Measurements from ENCODE around the gene ZNF441.

The ZNF441 gene

DNA sequence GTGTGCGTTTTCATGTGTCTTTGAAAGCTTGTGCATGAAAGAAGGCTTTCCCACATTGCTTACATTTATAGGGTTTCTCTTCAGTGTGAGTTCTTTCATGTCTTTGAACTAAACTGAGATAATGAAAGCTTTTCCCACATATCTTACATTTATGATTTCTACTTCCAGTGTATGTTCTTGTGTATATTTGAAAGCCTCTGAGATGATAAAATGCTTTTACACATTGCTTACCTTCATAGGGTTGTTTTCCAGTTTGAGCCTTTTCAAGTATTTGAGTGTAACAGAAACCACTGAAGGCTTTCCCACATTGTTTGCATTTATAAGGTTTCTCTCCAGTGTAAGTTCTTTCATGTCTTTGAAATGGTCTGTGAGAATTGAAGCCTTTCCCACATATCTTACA lies 9.8 kb upstream of the ZNF441 start:
- no peaks in the 10 kb centered on the region for H3K27me3 ChIP-seq (ENCODE audit: insufficient read depth, low read length, poor library complexity)
- H3K27ac ChIP-seq (ENCODE audit: low read length) = no peak overlapping the region
- DNase-seq = no peak
- no peak overlapping the region for H3K4me2 ChIP-seq (ENCODE audit: insufficient read depth, low read length)
- H3K36me3 ChIP-seq (ENCODE audit: insufficient read depth, low read length) = no peaks in the 10 kb centered on the region
- H2AFZ ChIP-seq (ENCODE audit: low read depth, low read length) = no peak overlapping the region
- no peaks in the 10 kb centered on the region for H4K20me1 ChIP-seq (ENCODE audit: insufficient read depth, low read length)
- H3K79me2 ChIP-seq (ENCODE audit: insufficient read depth, low read length) = no peaks in the 10 kb centered on the region
- TF ChIP-seq, protein P1, sequence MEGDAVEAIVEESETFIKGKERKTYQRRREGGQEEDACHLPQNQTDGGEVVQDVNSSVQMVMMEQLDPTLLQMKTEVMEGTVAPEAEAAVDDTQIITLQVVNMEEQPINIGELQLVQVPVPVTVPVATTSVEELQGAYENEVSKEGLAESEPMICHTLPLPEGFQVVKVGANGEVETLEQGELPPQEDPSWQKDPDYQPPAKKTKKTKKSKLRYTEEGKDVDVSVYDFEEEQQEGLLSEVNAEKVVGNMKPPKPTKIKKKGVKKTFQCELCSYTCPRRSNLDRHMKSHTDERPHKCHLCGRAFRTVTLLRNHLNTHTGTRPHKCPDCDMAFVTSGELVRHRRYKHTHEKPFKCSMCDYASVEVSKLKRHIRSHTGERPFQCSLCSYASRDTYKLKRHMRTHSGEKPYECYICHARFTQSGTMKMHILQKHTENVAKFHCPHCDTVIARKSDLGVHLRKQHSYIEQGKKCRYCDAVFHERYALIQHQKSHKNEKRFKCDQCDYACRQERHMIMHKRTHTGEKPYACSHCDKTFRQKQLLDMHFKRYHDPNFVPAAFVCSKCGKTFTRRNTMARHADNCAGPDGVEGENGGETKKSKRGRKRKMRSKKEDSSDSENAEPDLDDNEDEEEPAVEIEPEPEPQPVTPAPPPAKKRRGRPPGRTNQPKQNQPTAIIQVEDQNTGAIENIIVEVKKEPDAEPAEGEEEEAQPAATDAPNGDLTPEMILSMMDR (IDR thresholded peaks at IDR 0.05; ENCODE audit: borderline replicate concordance, extremely low read depth, low read length, poor library complexity, severe bottlenecking) = no peak
- TF ChIP-seq EZH2 (IDR thresholded peaks at IDR 0.05; ENCODE audit: borderline replicate concordance, low read depth, low read length, severe bottlenecking) = no peak
- no peaks in the 10 kb centered on the region for H3K9me3 ChIP-seq (ENCODE audit: insufficient read depth, low read length, severe bottlenecking)
- no peak overlapping the region for H3K4me3 ChIP-seq (ENCODE audit: low read depth in 1 of 2, low read length in 2 of 2)
- H3K4me1 ChIP-seq (ENCODE audit: insufficient read depth, low read length) = no peaks in the 10 kb centered on the region
- no peak for ATAC-seq (ENCODE audit: insufficient read depth, low read depth)
- no peak overlapping the region for H3K9ac ChIP-seq (ENCODE audit: low read depth, low read length)

DNA sequence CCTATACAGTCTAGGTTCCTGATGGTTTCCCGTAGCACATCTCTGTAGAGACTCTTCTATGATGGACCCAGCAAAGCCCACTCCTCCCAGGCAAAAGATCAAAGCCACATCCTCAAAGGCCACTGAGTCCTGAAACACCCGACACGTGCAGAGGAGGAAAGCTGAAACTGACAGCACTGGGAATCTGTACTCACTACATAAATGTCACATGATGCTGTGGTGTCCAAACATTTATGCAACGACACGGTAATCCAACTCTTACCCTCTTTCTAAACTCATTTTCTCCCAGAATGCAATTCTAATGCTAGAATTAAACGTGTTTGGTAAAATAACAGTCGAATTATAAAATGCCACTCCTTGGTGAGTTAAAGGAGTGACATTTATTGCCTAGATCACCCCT lies 7.0 kb upstream of the ZNF441 start:
- H3K4me2 ChIP-seq (ENCODE audit: insufficient read depth, low read length) = no peak overlapping the region
- H3K9me3 ChIP-seq (ENCODE audit: insufficient read depth, low read length, severe bottlenecking) = no peaks in the 10 kb centered on the region
- no peak overlapping the region for H3K9ac ChIP-seq (ENCODE audit: low read depth, low read length)
- DNase-seq (no peak), ATAC-seq (ENCODE audit: insufficient read depth, low read depth) (no peak)
- TF ChIP-seq, protein P1 (IDR thresholded peaks at IDR 0.05; ENCODE audit: borderline replicate concordance, extremely low read depth, low read length, poor library complexity, severe bottlenecking) = no peak
- no peak for TF ChIP-seq EZH2 (IDR thresholded peaks at IDR 0.05; ENCODE audit: borderline replicate concordance, low read depth, low read length, severe bottlenecking)
- no peak overlapping the region for H2AFZ ChIP-seq (ENCODE audit: low read depth, low read length)
- no peaks in the 10 kb centered on the region for H3K79me2 ChIP-seq (ENCODE audit: insufficient read depth, low read length)
- H4K20me1 ChIP-seq (ENCODE audit: insufficient read depth, low read length) = no peaks in the 10 kb centered on the region
- no peaks in the 10 kb centered on the region for H3K36me3 ChIP-seq (ENCODE audit: insufficient read depth, low read length)
- H3K27me3 ChIP-seq (ENCODE audit: insufficient read depth, low read length, poor library complexity) = no peaks in the 10 kb centered on the region
- no peaks in the 10 kb centered on the region for H3K4me1 ChIP-seq (ENCODE audit: insufficient read depth, low read length)
- H3K27ac ChIP-seq (ENCODE audit: low read length) = no peak overlapping the region
- no peak overlapping the region for H3K4me3 ChIP-seq (ENCODE audit: low read depth in 1 of 2, low read length in 2 of 2)

DNA sequence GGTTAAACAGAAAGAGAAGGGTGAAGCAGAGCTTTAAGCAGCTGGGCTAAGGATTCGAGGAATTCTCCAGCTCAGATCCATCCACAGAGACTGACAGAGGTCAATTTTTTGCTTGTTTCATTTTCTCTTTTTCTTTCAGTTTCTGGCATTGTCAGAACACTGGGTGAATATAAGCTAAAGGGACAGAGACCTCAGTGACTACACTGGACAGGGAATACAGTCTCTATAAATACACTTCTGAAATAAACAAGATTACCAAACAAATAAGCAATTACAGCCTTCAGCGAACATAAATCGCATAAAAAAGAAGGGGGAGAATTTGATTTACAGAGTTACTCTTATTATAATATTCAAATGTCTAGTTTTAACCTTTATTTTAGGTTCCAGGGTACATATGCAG lies 3.7 kb upstream of the ZNF441 start:
- no peak overlapping the region for H3K4me2 ChIP-seq (ENCODE audit: insufficient read depth, low read length)
- H3K79me2 ChIP-seq (ENCODE audit: insufficient read depth, low read length) = peaks cover 8% of the 10 kb centered on the region
- H3K9ac ChIP-seq (ENCODE audit: low read depth, low read length) = no peak overlapping the region
- ATAC-seq (ENCODE audit: insufficient read depth, low read depth) = no peak
- H2AFZ ChIP-seq (ENCODE audit: low read depth, low read length) = no peak overlapping the region
- H4K20me1 ChIP-seq (ENCODE audit: insufficient read depth, low read length) = no peaks in the 10 kb centered on the region
- DNase-seq = no peak
- no peaks in the 10 kb centered on the region; the same call in 1 of the 2 replicates for H3K36me3 ChIP-seq (ENCODE audit: insufficient read depth, low read length)
- peaks cover 16% of the 10 kb centered on the region for H3K4me1 ChIP-seq (ENCODE audit: insufficient read depth, low read length)
- no peaks in the 10 kb centered on the region for H3K27me3 ChIP-seq (ENCODE audit: insufficient read depth, low read length, poor library complexity)
- TF ChIP-seq, protein P1 (IDR thresholded peaks at IDR 0.05; ENCODE audit: borderline replicate concordance, extremely low read depth, low read length, poor library complexity, severe bottlenecking) = no peak
- TF ChIP-seq EZH2 (IDR thresholded peaks at IDR 0.05; ENCODE audit: borderline replicate concordance, low read depth, low read length, severe bottlenecking) = no peak
- H3K27ac ChIP-seq (ENCODE audit: low read length) = no peak overlapping the region
- H3K4me3 ChIP-seq (ENCODE audit: low read depth in 1 of 2, low read length in 2 of 2) = no peak overlapping the region
- H3K9me3 ChIP-seq (ENCODE audit: insufficient read depth, low read length, severe bottlenecking) = no peaks in the 10 kb centered on the region

DNA sequence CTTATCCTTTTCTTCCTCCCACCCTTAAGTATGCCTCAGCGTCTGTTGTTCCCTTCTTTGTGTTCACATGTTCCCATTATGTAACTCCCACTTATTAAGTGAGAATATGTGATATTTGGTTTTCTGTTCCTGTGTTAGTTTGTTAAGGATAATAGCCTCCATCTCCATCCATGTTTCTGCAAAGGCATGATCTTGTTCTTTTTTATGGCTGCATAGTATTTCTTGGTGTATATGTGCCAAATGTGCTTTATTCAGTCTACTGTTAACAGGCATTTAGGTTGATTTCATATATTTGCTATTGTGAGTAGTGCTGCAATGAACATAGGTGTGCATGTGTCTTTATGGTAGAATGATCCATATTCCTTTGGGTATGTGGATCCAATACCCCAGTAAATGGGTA lies 3.2 kb upstream of the ZNF441 start:
- Histone ChIP-seq H3K79me2 (ENCODE audit: insufficient read depth, low read length) (peaks cover 11% of the 10 kb centered on the region), H2AFZ (ENCODE audit: low read depth, low read length) (no peak overlapping the region), H4K20me1 (ENCODE audit: insufficient read depth, low read length) (no peaks in the 10 kb centered on the region), H3K9me3 (ENCODE audit: insufficient read depth, low read length, severe bottlenecking) (no peaks in the 10 kb centered on the region), H3K9ac (ENCODE audit: low read depth, low read length) (no peak overlapping the region), H3K4me2 (ENCODE audit: insufficient read depth, low read length) (no peak overlapping the region), H3K4me1 (ENCODE audit: insufficient read depth, low read length) (peaks cover 21% of the 10 kb centered on the region), H3K4me3 (ENCODE audit: low read depth in 1 of 2, low read length in 2 of 2) (no peak overlapping the region), H3K27ac (ENCODE audit: low read length) (no peak overlapping the region), H3K36me3 (ENCODE audit: insufficient read depth, low read length) (no peaks in the 10 kb centered on the region; the same call in 1 of the 2 replicates), H3K27me3 (ENCODE audit: insufficient read depth, low read length, poor library complexity) (no peaks in the 10 kb centered on the region)
- TF ChIP-seq EZH2 (IDR thresholded peaks at IDR 0.05; ENCODE audit: borderline replicate concordance, low read depth, low read length, severe bottlenecking) = no peak
- TF ChIP-seq, protein P1 (IDR thresholded peaks at IDR 0.05; ENCODE audit: borderline replicate concordance, extremely low read depth, low read length, poor library complexity, severe bottlenecking) = no peak
- DNase-seq = no peak
- ATAC-seq (ENCODE audit: insufficient read depth, low read depth) = no peak

Data from DND-41 (cell line).